GM12874 (cell line): Measurements from ENCODE around the gene TRIOBP.

Experiments
- TF ChIP-seq, protein P1 (sequence below): IDR thresholded peaks from 2 replicates; pipeline ENCODE4 v1.5.1; 2011; ENCODE audit warnings: low read depth, mild to moderate bottlenecking, control low read depth, low read length, moderate library complexity; ENCODE audit not compliant: insufficient read depth

Gene TRIOBP

DNA sequence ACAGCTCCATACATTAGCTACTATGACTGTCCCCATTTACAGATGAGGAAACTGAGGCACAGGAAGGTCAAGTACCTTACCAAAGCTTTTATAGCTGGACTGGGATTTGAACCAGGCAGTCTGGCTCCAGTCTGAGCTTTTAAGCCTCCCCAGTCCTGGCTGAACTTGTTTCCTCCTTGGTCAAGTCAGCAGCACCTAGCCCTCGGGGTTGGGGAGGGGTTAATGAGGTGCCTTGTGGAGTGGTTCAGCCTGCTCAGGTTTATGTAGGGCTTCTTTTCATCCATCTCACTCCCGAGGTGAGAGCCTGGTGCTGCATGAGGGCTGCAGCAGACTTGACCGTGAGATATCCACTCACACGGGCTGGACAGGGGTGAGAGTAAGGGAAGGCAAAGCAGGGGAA, 74.2 kb downstream of the TRIOBP start:
- TF ChIP-seq, protein P1, sequence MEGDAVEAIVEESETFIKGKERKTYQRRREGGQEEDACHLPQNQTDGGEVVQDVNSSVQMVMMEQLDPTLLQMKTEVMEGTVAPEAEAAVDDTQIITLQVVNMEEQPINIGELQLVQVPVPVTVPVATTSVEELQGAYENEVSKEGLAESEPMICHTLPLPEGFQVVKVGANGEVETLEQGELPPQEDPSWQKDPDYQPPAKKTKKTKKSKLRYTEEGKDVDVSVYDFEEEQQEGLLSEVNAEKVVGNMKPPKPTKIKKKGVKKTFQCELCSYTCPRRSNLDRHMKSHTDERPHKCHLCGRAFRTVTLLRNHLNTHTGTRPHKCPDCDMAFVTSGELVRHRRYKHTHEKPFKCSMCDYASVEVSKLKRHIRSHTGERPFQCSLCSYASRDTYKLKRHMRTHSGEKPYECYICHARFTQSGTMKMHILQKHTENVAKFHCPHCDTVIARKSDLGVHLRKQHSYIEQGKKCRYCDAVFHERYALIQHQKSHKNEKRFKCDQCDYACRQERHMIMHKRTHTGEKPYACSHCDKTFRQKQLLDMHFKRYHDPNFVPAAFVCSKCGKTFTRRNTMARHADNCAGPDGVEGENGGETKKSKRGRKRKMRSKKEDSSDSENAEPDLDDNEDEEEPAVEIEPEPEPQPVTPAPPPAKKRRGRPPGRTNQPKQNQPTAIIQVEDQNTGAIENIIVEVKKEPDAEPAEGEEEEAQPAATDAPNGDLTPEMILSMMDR = no peak

DNA sequence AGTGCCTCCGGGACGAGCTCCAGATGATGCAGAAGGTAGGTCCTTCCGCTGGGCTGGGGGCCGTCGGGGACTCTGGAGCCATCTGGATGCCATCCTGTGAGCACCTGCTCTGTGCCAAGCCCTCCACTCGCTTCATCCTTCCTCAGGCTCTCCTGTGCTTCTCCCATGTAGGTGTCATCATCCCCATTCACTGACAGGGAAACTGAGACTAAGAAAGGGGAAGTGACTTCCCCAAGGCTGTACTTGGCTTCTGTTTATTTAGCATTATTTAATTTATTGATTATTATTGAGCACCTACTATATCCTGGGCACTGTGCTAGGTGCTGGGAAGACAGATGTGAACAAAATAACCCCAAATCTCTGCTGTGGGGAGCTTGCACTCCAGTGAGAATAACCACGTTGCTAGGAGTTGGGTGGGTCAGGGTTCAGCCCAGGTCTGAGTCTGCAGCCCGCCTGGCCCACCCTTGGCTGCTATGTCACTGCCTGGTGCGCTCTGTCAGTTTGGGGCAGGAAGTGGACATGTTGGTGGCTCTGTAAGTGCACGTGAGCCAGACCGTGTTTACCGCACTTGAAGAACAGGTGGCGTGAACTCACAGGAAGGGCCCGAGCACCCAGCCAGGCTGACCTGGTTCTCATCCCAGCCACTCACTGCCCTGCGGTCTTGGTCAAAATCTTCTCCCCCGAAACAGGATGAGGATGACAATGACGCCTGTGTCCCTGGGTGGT, 75.0 kb downstream of the TRIOBP start:
- TF ChIP-seq, protein P1 = no peak

- TF ChIP-seq, protein P1 = no peak
Observed at GRCh38 chr22:37774728-37775127, 77.9 kb downstream of the TRIOBP start.

GRCh38 chr22:37775785-37776638, 79.2 kb downstream of the TRIOBP start:
- TF ChIP-seq, protein P1 = no peak

GRCh38 chr22:37776639-37777005, 79.8 kb downstream of the TRIOBP start:
- TF ChIP-seq, protein P1 = no peak

DNA sequence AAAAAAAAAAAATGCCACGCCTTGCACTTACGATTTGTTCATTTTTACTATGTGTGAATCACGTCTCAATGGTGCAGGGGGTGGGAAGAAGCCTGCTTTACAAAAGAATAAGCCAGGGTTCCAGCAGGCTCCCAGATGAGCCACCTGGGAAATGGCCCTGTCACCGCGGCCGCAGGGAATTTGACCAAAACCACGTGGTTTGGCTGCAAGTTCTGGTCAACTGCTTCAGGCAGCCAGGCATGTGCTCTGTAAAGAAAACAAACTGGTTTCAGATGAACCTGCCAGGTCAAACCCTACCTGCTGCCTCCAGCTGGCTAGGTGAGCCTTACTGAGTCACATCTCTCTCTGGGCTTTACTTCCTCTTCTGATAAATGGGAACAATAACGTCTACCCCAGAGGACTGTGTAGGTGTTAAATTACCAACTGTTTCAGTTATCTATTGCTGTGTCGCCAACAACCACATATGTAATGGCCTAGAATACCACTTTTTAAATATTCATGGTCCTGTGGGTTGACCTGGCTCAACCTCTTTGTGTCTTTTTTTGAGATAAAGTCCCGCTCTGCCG, 80.4 kb downstream of the TRIOBP start:
- TF ChIP-seq, protein P1 = no peak

DNA sequence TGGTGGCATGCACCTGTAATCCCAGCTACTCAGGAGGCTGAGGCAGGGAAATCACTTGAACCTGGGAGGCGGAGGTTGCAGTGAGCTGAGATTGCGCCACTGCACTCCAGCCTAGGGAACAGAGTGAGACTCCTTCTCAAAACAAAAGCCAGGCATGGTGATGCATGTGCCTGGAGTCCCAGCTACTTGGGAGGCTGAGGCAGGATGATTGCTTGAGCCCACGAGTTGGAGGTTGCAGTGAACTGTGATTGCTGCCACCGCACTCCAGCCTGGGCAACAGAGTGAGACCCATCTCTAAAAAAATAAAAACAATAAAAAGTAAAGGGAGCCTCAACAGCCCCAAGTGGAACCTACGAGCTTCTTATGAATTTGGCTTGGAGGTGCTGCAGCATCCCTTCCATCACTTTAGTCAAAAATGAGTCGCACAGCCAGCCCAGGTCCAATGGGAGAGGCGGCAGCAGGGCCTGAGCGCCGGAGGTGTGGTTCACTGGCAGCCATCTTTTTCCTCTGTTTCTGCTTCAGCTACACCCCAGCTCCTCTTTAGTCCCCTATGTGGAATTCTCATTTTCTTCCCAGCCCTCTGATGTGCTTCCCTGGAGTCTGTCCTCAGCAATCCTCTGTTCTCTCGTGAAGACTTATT, 81.6 kb downstream of the TRIOBP start:
- TF ChIP-seq, protein P1 = no peak
